ENCODE measurements around the gene VPREB3.

GRCh38 chr22:23772315-23772648 is 18.1 kb upstream of the VPREB3 start:
- TF ChIP-seq CTCF (IDR thresholded peaks at IDR 0.05; ENCODE audit: insufficient read depth, low read length, poor library complexity, severe bottlenecking) (no peak), EZH2phosphoT487 (conservative IDR thresholded peaks at IDR 0.05; ENCODE audit: low read length) (no peak)
